GM18499 (cell line): Measurements from ENCODE around the gene RPS21.

Experiments used
- ATAC-seq: cut with Tn5 transposase; IDR thresholded peaks from one replicate; pipeline ENCODE4 v1.9.1; 2021; ENCODE audit warnings: moderate number of reproducible peaks; ENCODE audit not compliant: insufficient read depth, unreplicated experiment

Gene RPS21

GRCh38 chr20:62392621-62393334, 5.9 kb downstream of the RPS21 start:
- no peak for ATAC-seq

DNA sequence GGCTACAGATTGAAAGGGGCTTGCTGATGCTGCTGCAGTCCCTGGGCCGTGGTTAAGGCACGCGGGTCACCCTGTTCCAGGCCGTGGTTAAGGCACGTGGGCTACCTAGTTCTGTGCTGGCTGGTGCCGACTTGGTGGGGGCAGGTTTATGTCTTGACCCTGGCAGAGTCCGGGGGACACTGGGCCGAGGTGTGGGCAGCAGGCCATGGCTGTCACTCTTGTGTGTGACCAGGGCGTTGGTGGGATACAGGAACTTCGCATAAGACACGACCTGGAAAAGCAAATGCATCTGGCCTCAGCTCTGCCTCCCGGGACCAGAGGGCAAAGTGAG, 6.4 kb downstream of the RPS21 start:
- ATAC-seq, result no peak

- ATAC-seq, result no peak
Observed at GRCh38 chr20:62393830-62394229, 6.9 kb downstream of the RPS21 start.

- no peak for ATAC-seq
Observed at GRCh38 chr20:62394248-62395245, 7.6 kb downstream of the RPS21 start.

DNA sequence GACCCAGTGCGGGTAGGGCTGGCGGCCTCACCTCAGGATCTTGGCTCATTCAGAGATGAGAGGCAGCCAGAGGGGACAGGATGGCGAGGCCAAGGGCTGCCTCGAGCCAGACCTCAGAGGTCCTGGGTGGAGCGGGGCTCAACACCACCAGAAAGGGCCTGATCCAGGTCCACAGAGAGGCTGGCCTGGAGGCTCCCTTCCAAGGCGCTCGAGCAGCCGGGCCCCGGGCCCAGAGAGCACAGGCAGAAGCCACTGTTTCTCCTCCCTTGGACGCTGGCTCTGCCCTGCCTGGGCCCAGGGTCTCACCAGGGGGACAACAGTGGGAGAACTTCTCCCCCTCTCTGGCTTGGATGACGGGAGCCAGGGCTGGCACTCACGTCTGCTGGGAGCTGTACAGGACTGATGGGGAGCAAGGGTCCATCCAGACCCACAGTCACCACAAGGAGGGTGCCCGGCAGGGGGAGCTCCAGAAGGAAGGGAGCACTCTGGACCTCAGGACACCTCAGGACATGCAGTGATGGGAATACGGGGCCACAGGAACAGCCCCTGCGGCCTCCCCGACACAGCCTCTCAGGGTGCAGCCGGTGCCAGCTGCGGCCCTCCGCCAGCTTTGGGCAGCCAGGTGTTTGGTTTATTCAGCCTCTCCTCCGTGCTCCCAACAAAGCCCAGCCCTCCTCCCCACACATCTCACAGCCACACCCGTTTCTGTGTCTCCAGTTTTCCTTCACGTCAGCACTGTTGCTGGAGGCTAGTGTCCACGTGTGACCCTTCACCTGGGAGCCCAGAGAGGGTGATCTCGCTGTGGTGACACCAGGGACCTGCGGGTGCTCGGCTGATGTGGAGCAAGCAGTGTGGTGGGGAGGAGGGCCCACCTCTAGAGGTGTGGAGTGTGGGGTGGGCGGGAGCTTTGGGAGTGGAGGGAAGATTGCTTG, 8.7 kb downstream of the RPS21 start:
- ATAC-seq, result no peak

DNA sequence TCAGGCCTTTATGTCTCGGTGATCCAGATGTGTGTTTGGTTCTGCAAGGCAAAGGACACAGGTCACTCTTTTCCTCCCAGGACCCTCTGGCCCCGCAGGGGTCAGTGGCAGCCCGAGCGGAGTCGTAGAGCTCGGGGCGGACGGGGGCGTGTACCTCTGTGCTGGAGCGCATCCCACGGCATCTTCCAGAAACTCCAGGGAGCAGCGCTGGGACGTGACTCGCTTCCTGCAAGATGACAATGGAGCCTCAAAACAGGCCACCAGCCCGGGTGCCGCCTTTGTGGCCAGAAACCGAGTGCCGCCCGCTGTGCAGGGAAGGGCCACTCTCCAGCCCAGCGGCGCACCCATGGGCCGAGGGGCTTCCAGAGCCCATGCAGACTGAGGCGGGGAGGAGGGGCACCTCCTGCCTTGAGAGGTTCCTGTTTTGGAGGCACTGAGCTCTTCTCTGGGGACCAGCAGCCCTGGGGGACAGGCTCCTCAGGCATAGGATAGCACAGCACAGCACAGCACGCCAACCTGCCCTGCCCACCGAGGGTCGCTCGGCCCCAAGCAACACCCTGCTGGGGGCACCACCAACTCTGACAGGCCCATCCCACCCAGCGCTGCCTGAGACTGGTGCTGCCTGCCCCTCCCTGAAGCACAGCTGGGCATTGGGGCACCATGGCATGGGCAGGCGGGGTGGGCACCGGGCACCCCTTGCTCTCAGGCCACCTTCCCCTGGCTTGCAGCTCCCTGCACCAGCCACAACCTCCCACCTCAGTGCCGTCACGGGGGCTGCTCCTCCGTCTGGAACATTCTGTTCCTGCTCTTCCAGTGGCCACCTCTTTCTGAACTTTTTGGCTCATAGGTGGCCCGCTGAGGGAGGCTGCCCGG, 9.7 kb downstream of the RPS21 start:
- no peak for ATAC-seq

- ATAC-seq, result no peak
Observed at GRCh38 chr20:62398120-62398821, 11.4 kb downstream of the RPS21 start.

GRCh38 chr20:62400021-62400420, 13.1 kb downstream of the RPS21 start:
- no peak for ATAC-seq

- ATAC-seq, result no peak
Observed at GRCh38 chr20:62400541-62400940, 13.6 kb downstream of the RPS21 start.

- no peak for ATAC-seq
Observed at GRCh38 chr20:62401331-62401779, 14.5 kb downstream of the RPS21 start.

DNA sequence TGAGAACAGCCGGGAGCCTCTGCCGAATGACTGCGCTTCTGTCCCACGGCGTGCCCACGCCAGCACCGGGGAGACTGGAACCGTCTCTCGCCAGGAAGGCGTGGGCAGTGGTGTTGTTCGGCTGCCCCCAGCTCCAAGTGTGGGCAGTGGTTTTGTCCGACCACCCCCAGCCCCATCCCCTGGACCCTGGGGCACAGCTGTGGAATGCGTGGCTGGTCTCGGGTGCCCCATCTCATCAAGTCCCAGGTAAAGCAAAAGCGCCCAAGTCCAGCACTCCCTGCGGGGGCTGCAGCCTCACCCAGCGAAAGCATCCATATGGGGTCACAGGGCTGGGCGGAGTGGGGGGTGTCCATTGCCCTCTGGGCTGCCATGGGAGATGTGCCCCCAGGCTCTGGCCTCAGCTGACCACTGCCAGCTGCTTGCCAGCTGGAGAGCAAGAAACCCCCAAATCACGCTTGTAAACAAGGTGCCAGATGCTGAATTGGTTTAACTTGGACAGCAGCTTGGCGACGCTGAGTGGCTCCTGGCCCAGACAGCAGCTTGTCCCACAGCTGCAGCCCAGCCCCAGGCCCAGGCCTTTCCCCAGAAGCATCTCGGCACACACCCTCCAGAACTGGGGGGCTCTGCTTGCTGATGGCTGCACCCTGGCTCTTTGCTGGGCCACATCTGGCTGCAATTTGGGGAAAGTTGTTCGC, 15.7 kb downstream of the RPS21 start:
- no peak for ATAC-seq

- ATAC-seq, result no peak
Observed at GRCh38 chr20:62403331-62403730, 16.4 kb downstream of the RPS21 start.

- no peak for ATAC-seq
Observed at GRCh38 chr20:62404112-62404665, 17.3 kb downstream of the RPS21 start.

DNA sequence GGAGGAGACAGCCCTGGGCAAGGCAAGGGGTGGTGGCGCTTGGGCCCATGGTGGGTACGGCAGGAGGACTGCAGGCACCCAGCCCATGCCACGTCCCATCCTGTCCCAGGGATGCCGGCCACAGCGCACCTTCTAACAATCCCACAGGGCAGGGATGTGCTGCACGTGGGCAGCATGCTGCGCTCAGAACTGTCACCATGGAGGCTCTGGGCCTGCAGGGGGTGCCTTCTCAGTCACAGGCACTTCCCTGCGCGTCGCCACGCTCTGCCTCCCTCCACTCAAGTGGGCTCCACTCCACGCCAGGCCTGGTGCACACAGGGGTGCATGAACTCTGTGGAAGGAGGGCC, 17.8 kb downstream of the RPS21 start:
- no peak for ATAC-seq

DNA sequence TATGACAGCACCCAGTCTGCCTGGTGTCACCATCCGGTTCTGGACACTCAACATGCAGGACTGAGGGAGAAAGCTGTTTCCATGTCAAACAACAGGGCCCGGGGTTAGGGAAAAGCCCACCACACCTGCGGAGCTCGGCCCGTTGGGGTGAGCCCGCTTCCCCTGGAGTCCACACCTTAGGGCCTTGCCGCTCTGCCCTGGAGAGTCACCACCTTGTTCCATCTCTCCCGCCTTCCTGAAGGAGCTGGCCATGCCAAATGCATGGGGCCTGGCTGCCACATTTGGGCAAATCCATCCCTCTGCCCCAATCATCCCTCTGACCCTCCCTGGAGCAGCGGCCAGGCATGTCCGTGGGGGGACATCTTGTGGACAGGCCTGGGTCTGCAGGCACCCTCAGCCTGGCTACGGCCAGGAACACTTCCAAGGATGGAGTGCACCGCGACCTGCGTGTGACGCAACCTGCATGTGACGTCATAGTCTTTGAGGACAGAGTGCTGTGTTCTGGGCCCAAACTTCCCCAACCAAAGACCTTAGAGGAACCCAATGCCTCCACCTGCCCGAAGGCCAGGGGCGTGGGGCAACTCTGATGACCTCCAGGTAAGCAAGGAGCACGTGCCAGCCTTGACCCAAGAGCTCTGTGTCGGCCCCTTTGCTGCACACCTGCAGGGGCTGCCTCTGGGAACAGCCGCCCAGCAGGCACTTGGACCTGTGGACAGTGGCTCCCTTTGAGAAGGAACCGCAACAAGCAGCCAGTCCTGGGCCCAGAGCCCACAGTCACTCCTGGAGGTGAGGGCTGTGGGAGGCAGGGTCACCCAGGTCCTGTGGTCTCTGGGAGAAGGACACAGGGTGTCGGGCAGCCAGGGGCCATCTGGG, 18.4 kb downstream of the RPS21 start:
- no peak for ATAC-seq

- ATAC-seq, result no peak
Observed at GRCh38 chr20:62405981-62406513, 19.1 kb downstream of the RPS21 start.

DNA sequence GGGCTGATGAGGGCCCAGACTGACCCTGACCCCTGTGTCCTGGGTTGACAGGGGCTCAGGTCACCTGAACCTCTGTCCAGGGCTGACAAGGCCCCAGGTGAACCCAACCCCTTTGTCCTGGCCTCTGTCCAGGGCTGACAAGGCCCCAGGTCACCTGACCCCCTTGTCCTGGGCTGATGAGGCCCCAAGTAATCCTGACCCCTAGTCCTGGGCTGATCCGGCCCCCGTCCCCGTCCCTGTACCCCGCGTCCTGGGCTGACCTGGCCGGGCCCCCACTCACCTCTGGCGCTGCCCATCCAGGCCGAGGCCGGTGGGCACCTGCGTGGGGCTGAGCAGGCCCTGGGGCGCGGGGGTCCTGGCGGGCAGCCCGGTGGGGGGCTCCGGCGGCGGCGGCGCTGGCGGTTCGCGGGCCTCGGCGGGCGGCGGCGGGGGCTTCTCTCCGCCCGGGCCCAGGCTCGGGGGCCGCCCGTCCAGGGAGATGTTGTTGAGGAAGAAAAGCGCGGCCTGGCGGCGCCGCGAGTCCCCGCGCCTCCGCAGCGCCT, 19.8 kb downstream of the RPS21 start:
- ATAC-seq, result peak; percentile 7
